HG03432 (cell line): Measurements from ENCODE around the gene SLFN12L.
"Not testable (repeated sequence)": the region's sequence is repeated elsewhere in the genome, so short reads cannot be mapped to it uniquely, and the experiment has no call there.

Experiments used
- ATAC-seq: cut with Tn5 transposase; IDR thresholded peaks from one replicate; pipeline ENCODE4 v1.9.1; 2021; ENCODE audit warnings: mild to moderate bottlenecking, moderate library complexity; ENCODE audit not compliant: unreplicated experiment

SLFN12L gene

DNA sequence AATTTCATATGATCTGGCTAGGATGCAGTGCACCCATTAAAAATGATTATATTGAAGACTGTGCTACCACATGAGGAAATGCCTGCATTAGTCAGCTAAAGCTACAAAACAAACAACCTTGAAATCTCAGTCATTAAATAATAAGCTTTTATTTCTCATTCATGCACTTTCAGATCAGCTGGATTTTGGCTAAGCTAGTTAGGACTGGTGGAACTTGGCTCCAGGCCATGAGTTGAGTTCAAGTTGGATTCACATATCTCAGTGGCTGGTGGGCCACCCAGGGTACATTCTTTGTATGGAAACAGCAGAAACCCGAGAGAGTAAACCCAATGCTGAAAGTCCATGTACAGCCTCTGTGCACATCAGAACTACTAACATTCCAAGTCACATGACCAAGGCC is 6.4 kb upstream of the SLFN12L start:
- no peak for ATAC-seq

DNA sequence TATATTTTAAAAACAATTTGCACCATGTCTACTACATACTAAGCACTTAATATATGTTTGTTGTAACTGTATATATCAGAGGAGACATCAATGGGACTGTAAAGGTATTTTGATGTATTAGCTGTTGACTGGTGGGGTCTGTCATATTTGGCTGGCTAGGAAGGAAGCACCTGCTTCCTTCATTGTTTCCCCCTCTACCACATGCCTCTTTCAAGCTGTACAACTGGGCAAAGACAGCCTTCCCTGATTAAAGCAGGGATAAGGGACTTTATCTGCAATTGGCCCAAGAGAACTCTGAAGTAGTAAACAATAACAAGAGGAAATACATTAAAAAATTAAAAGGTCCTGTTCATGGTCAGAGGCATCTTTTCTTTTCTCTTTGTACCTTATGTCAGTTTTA is 5.5 kb upstream of the SLFN12L start:
- ATAC-seq: no peak

DNA sequence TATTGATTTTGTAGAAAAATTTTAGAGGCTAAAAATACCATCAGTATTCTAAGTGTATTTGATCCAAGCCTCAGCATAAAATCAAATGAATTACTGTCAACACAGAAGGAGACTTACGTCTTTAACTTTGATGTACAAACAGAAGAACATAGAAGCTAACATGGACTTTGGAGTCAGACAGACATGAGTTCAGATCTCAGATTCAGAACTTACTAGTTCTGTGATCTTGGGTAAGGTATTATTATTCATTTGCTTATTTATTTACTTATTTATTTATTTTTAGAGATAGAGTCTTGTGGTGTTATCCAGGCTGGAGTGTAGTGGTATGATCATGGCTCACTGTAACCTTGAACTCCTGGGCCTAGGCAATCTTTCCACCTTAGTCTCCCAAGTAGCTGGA is 4.0 kb upstream of the SLFN12L start:
- no peak for ATAC-seq

DNA sequence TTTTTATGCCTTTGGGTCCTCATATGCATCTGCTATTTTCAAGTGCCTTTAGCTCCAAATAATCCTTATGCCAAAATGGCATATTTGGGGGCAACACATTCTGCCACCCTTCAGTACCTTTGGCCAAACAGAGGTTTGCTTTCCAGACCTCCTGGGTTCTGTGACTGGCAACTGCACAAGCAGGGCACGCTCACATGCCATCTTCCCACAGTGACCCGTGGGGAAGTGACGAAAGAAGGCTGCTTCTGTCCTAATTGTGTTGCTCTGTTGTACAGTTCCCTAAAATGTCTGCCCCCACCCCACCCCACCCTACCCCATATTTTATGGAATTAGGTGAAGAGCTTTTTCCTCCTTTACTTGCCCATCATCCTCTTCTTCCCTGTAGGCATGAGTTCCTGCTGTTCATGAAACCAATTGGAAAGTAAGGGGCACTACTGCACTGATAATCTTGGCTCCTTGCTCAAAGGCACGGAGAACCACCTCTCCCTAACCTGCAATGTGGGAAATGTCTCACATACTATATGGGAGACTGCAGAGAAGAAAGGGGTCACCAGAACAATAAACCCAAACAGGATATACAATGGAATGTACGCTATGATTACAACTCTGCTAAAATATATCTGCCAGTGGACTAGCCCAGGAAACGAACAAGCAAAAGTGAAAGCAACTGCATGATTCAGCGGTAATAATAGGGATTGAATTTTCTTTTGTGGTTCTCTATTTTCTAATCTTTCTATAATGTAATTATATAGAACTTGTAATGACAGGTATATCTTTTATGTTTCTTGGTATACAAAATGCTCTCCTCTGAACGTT is 3.3 kb upstream of the SLFN12L start:
- no peak for ATAC-seq

DNA sequence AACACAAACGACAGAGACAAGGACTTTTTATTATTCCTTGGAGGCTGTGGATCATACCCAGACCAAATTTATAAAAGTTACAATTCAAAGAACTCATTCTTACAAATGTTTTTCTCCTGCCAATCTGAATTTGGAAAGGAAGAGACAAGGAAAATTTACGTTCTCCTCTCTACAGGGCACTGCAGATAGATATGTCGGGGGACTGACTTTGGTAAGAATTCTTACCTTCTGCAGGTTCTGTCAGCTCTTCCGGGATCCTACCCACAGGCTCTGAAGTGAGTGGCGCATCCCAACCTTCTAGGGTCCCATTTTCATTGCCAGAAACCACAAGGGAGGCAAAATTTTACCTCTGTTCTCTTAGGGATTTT is 2.2 kb upstream of the SLFN12L start:
- no peak for ATAC-seq

DNA sequence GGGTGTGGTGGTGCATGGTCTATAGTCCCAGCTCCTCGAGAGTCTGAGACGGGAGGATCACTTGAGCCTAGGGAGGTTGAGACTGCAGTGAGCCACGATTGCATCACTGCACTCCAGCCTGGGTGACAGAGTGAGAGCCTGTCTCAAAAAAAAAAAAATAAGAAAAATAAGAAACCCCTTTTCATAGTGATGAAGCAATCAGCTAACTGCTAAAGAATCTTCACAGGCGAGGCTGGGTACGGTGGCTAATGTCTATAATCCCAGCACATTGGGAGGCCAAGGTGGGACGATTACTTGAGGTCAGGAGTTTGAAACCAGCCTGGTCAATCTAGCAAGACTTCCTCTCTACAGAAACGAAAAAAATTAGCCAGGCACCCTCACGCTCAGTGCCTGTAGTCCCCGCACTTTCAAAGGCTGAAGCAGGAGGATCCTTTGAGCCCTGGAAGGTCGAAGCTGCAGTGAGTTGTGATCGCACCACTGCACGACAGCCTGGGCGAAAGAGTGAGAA is 760 bp downstream of the SLFN12L start:
- no peak for ATAC-seq

DNA sequence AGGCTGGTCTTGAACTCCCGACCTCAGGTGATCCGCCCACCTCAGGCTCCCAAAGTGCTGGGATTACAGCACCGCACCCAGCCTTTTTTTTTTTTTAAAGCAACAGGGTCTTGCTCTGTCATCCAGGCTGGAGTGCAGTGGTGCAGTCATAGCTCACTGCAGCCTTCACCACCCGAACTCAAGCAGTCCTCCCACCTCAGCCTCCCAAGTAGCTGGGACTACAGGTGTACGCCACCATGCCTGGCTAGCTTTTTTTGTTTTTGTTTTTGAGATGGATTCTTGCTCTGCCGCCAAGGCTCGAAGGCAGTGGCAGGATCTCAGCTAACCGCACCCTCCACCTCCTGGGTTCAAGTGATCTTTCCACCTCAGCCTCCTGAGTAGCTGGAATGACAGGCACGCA is 2.1 kb downstream of the SLFN12L start:
- not testable (repeated sequence) for ATAC-seq

DNA sequence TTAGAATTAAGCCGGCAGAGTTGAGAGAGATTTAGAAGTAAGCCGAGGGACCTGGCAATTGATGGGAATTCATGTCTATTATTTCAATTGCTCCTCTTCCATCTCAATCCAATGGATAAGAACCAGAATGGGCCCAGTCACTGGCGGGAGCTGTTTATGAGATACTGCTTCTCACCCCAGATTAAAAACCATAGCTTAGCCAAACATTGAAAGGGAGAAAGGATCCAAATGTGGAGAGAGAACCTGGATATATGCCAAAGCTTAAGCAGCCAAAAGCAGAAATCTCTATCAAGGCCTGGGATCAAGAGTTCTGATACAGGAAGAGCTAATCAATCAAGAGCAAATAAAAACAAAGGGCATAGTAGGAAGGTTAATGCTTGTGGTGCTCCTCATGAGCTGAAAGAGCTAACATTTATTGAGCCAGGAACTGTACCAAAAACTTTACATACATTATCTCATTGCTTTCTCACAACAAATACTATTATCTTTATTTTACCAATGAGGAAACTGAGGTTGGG is 2.8 kb downstream of the SLFN12L start:
- no peak for ATAC-seq

DNA sequence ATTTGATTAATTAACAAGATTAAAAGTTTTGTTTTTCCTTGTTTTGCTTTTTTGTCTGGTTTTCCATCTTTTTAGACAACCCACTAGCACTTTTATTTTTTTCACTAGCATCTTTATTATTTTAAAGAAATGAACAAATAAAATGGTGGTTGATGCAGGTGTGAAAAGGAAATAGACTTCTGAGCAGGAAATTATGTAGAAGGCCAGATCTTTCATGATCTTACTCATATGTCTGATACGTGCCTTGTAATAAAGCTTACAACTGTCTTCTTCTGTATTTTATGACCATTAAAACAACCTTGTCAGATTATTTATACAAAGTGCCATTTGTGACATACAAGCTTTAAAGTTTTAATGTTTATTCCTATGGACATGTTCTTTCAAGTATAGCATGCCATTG is 6.3 kb downstream of the SLFN12L start:
- ATAC-seq: no peak

DNA sequence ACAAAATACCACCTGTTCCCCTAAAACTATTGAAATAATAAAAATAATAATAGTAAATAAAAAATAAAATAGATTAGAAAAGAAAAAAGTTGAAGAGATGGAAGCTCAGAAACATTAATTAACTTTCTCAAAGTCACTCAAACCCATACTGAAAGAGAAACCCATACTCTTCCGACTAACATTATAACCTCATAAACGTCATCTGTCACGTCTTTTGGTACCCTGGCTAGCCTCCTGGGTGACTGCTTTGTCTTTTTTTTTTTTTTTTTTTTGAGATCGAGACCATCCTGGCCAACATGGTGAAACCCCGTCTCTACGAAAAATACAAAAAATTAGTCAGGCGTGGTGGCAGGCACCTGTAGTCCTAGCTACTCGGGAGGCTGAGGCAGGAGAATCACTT is 7.6 kb downstream of the SLFN12L start:
- ATAC-seq: no peak

DNA sequence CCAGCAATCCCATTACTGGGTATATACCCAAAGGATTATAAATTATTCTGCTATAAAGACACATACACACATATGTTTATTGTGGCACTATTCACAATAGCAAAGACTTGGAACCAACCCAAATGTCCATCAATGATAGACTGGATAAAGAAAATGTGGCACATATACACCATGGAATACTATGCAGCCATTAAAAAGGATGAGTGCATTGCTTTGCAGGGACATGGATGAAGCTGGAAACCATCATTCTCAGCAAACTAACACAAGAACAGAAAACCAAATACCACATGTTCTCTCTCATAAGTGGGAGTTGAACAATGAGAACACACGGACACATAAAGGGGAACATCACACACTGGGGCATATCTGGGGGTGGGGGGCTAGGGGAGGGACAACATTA is 8.2 kb downstream of the SLFN12L start:
- not testable (repeated sequence) for ATAC-seq

DNA sequence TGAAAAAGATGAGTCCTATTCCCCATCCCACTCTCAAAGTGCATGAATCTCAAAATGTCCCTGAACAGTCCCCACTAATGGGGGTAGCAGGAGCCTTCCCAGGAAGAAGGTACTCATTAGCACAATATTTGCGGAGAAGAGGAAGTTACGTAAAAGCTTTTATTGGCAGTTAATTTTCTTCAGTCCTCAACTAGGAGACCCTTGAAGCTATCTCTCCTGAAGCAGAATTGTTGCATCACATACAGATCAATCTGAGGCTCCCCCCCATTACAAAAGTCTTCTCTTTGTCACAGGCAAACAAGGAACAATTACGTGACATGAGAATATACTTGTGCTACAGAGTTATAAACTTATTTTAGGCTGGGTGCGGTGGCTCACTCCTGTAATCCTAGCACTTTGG is 14.2 kb downstream of the SLFN12L start:
- no peak for ATAC-seq

DNA sequence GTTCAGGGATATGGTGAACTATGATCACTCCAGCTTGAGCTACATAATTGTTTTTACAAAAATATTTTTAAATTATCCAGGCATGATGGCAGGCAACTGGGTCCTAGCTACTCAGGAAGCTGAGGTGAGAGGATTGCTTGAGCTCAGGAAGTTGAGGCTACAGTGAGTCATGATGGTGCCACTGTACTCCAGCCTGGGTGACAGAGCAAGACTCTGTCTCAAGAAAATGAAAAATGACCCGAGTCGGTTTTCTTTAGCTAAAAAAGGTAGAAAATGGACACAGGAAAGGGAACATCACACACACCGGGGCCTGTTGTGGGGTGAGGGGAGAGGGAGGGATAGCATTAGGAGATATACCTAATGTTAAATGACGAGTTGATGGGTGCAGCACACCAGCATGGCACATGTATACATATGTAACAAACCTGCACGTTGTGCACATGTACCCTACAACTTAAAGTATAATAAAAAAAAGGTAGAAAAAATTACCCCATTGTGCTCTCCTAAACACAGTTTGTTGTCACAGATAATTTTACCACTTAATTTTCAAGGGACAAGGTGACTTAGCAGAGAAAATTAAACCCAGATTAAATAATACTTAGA is 15.7 kb downstream of the SLFN12L start:
- not testable (repeated sequence) for ATAC-seq

DNA sequence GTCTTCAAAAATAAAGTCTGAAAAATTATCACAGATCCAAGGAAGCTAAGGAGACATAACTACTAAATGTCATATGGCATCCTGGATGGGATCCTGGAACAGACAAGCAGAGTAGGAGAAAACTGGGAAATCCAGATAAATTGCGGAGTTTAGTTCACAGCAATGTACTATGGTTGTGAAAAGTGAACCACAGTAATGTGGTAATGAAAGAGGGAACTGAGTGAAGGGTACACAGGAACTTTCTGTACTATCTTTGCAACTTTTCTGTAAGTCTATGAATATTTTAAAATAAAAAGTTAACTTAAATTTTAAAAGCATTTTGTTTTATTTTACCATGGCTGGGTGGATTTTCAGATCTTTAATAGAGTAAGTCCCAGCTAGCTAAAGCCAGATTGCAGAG is 16.3 kb downstream of the SLFN12L start:
- no peak for ATAC-seq

DNA sequence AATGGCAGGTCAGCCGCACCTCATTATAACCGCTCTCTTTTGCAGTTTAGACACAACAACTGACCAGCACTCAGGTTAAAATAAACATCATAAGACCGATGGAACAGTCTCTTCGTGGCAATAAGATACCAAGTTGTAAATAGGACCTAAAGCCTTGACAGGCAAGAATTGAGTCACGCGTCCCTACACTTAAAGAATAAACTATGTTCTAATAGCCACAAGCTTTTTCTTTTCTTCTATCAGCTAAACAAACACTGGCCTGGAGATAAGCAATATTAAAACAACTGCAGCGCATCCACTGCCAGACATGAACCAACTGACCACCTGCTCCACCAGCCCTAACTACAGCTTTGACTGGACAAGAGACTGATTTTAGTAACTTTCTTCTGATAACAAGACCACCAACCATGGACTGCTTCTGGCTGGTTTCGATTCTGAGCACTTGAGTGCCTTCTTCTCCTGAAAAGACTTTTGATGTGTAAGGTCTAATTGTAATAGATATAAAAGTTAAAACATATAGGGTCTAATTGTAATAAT is 17.5 kb downstream of the SLFN12L start:
- ATAC-seq: no peak

DNA sequence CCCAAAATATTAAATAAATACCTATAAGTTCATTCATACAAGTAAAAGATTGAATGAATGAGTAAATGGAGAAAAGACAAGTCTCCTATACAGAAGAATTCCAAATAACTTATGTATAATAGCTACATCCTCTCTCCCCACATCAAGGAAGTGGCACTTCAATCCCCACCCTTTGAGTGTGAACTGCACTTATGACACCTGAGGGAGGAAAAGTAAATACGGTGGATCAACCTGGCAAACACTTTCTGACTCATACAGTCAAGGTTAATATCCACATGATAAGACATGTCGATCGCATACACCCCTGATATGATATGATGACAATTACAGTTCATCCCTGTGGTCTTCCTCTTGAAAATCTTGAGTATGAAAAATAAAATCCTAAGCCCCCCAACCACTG is 18.0 kb downstream of the SLFN12L start:
- ATAC-seq: no peak

DNA sequence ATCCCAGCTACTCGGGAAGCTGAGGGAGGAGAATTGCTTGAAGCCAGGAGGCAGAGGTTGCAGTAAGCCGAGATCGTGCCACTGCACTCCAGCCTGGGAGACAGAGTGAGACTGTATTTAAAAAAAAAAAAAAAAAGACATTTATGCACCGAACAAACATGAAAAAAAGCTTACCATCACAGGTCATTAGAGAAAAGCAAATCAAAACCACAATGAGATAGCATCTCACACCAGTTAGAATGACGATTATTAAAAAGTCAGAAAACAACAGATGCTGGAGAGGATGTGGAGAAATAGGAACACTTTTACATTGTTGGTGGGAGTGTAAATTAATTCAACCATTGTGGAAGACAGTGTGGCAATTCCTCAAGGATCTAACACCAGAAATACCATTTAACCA is 19.0 kb downstream of the SLFN12L start:
- not testable (repeated sequence) for ATAC-seq

DNA sequence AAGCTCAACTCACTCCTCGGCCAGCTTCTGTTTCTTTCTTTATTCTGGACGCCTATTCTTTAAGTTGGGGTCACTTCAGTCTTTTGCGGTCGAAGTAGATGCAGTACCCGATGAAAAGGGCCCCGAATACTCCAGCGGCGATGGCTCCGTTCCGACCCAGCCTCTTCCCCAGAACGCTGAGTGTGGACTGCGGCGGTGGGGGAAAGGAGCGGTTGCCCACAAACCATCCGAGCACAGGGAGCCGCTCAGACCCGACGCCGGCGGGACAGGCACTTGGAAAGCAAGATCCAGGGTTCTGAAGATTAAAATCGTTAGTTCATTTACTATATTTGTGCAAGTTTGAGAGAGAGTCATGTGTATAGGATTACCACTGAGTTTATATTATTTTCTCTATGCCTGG is 22.5 kb downstream of the SLFN12L start:
- ATAC-seq: no peak

DNA sequence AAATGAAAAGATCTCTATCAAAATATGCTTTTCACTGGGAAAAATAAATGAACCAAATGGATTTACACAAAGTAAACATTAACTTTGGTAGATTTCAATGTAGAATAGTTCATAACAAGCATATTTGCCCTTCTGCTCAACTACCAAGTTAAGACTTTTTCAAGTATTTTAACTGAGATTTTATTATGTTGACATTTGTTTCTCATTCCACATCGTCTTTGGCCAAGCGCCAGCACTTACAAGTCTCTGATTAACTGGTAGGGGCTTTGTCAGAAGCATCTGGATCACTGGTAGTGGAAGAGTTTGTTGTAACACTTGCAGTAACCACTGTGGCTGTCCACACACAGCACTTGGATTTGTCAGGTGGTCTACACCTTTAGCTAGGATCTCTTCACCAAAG is 22.9 kb downstream of the SLFN12L start:
- ATAC-seq: no peak

DNA sequence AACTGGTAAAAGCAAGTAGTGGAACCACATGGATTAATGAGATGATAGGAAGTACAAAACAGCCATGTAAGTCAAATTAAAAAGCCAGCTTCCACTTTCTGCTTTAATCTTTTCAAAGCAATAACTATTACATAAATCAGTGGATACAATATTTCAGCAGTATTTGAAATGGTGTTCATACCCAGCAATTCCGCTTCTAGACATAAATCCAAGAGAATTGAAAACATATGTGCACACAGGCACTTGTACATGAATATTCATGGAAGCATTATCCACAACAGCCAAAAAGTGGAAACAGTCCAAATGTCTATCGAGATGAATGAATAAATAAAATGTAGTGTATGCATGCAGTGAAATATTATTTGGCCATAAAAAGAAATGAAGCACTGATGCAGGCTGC is 27.4 kb downstream of the SLFN12L start:
- ATAC-seq: no peak

DNA sequence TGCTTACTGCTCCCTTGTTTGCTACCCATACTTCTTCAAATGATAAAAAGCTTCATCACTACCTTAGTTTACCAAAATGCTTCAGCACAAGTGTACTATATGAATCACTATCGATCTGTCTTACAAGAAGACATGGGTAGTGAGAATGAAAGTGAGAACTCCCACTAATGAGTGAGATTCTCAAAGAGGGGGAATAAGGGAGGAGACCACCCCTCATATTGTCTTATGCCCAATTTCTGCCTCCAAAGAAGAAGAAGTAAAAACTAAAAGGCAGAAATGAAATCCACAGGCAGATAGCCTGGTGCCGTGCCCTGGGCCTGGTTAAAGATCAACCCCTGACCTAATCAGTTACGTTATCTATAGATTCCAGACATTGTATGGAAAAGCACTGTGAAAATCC is 29.8 kb downstream of the SLFN12L start:
- ATAC-seq: not testable (repeated sequence)

DNA sequence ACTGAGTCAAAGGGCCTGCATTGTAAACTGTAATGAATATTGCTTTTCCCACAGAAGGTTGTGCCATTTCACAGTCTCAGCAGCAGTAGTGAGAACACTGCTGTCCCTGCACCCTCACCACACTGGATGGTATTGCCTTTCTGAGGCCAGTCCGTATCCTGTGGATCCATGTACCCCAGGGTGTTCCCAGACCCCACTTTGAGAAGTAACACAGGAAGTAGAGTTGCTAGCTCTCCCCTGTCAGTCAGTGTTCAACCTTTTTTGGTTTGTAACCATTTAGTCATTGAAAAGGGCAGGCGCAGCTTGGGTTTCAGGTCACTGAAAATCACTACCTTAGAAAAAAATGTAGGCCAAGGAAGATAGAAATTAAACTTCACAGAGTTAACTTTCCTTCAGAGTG is 37.9 kb downstream of the SLFN12L start:
- ATAC-seq: no peak
